BJ (cell line): ENCODE results near the gene P2RX5. TPM values are rescaled to one million over a fixed set of nuclear protein-coding genes. Genes with fewer than 3 reads are reported as not detected.
"Not testable (repeated sequence)": the region's sequence is repeated elsewhere in the genome, so short reads cannot be mapped to it uniquely, and the experiment has no call there.

ENCODE experiments used
- CTCF ChIA-PET: fragments of 350-600 bp; formaldehyde crosslinking; extraction: SDS; loops from one replicate; lab custom pipeline; 2021; ENCODE audit warnings: antibody characterized with exemption, inconsistent platforms; lab: Yijun Ruan, JAX
- POLR2A ChIA-PET: fragments of 300-600 bp; sonication (Branson Sonifier 250); formaldehyde crosslinking; extraction: SDS; loops from one replicate; lab custom pipeline; 2021; ENCODE audit warnings: antibody characterized with exemption; lab: Charles Lee
- DNase-seq: peaks from one replicate; pipeline ENCODE4 v3.0.0-alpha.2; 2011; ENCODE audit warnings: low read depth
- H3K27me3 ChIP-seq: 2 replicates; pipeline ENCODE4 v1.6.0; 2011; ENCODE audit warnings: low read length; ENCODE audit not compliant: control insufficient read depth, insufficient read depth
- H3K36me3 ChIP-seq: 2 replicates; pipeline ENCODE4 v1.5.1; 2011; ENCODE audit warnings: low read length; ENCODE audit not compliant: control insufficient read depth, insufficient read depth
- H3K4me3 ChIP-seq: 2 replicates; pipeline ENCODE4 v1.5.1; 2011; ENCODE audit warnings: low read depth, mild to moderate bottlenecking, control low read depth, low read length
- polyA plus RNA-seq: library from polyadenylated mRNA; depleted of rRNA; stranded (reverse); fragments of >200 nt; gene quantifications from 2 replicates; pipeline ENCODE4 v1.2.3, GENCODE V29; 2011
- TF ChIP-seq, protein P1 (sequence below): IDR thresholded peaks from 2 replicates; pipeline ENCODE4 v1.5.1; 2011; ENCODE audit warnings: low read depth, mild to moderate bottlenecking, control low read depth, inconsistent platforms, low read length, moderate library complexity; ENCODE audit not compliant: insufficient read depth

The P2RX5 gene
- polyA plus RNA-seq, 1 experiment = 6.5 TPM

DNA sequence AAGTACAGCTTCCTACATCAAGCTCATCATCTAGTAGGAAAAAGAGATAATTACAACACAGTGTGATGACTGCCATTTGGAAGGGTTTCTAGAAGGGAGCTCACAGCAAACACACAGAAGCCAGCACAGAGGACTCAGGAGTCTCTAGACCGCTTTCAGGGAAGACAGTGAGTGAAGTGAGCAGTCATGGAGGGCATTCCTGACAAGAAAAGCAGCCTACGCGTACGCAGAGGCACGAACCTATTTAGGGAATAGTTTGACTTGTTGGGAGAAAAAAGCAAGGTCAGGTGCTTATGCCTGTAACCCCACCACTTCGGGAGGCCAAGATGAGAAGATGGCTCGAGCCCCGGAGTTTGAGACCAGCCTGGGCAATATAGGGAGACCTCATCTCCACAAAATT is 19.3 kb upstream of the P2RX5 start:
- H3K36me3 ChIP-seq = peaks cover 13% of the 10 kb centered on the region
- H3K4me3 ChIP-seq = no peak overlapping the region
- TF ChIP-seq, protein P1, sequence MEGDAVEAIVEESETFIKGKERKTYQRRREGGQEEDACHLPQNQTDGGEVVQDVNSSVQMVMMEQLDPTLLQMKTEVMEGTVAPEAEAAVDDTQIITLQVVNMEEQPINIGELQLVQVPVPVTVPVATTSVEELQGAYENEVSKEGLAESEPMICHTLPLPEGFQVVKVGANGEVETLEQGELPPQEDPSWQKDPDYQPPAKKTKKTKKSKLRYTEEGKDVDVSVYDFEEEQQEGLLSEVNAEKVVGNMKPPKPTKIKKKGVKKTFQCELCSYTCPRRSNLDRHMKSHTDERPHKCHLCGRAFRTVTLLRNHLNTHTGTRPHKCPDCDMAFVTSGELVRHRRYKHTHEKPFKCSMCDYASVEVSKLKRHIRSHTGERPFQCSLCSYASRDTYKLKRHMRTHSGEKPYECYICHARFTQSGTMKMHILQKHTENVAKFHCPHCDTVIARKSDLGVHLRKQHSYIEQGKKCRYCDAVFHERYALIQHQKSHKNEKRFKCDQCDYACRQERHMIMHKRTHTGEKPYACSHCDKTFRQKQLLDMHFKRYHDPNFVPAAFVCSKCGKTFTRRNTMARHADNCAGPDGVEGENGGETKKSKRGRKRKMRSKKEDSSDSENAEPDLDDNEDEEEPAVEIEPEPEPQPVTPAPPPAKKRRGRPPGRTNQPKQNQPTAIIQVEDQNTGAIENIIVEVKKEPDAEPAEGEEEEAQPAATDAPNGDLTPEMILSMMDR = no peak
- H3K27me3 ChIP-seq = no peaks in the 10 kb centered on the region
- ChIA-PET CTCF (no interaction called here), POLR2A (no interaction called here)
- DNase-seq = no peak

DNA sequence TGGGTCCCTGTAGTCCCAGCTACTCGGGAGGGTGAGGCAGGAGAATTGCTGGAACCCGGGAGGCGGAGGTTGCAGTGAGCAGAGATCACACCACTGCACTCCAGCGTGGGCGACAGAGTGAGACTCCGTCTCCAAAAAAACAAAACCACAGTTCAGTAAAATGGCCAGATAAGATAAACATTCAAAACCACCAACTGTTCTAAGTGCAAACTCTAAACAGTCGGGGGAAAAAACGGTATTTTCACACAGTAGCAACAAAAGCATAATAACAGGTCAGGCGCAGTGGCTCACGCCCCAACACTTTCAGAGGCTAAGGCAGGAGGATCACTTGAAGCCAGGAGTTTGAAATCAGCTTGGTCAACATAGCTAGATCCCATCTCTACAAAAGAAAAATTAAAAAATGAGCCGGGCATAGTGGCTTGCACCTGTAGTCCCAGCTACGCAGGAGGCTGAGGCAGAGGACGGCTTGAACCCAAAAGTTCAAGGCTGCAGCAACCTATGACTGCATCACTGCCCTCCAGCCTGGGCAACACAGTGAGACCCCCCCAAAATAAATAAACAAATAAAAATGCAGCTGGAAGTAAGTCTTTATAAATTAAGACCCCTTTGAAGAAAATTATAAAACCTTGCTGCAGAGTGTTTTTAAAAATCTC is 17.0 kb upstream of the P2RX5 start:
- no peaks in the 10 kb centered on the region for H3K27me3 ChIP-seq
- CTCF ChIA-PET = interaction anchor here (0.6 to 0.7 kb wide), 2 partner anchors 19 to 29 kb away, joined by 3 read pairs; no protein-coding TSS in a partner anchor
- DNase-seq = no peak
- TF ChIP-seq, protein P1 = no peak
- no peak overlapping the region for H3K4me3 ChIP-seq
- peaks cover 10% of the 10 kb centered on the region for H3K36me3 ChIP-seq
- POLR2A ChIA-PET = no interaction called here

DNA sequence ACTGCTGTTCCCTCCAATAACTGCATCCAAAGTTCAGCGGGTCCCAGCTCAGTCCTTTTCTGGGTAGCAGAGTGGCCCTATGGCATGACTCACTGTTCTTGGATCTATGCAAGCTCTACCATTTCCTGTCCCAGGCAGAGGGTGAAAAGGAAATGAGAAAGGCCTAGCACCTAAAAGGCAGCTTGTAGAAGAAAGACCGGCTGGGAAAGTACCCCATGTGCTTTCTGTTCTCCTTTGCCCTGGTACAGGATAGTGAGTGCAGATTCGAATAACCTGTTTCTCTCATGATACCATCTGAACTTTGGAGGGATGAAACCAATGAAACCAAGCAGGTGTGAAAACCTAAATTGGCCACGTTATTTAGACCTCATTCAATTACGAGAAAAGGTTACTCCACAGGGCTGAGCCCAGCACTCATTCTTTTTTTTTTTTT is 15.0 kb upstream of the P2RX5 start:
- DNase-seq = no peak
- POLR2A ChIA-PET = interaction anchor here (0.5 kb wide), 1 partner anchor 9 kb away, joined by 7 read pairs; no protein-coding TSS in a partner anchor
- peaks cover 10% of the 10 kb centered on the region for H3K36me3 ChIP-seq
- TF ChIP-seq, protein P1 = no peak
- CTCF ChIA-PET = no interaction called here
- no peaks in the 10 kb centered on the region for H3K27me3 ChIP-seq
- no peak overlapping the region for H3K4me3 ChIP-seq

DNA sequence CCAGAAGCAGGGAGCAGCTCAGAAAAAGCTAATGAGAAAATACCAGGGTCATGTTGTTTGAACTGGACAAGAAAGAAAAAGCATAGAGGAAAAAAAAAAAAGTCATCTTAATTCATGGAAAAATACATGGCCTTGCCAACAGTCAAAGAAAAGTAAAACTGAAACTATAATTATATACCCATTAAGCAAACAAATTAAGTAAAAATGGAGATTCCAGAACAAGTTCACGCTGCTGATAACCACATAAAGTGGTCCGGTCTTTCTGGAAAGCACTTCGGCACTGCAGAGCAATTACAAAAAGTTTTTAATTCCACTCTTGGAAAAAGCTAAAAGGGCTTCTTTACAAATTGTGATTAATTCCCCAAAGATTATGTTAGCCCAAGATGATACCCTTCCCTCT is 12.4 kb upstream of the P2RX5 start:
- Histone ChIP-seq H3K27me3 (no peaks in the 10 kb centered on the region), H3K36me3 (0 out of 2 replicates have a peak, but pooled peaks cover 1% of the 10 kb centered on the region), H3K4me3 (no peak overlapping the region)
- POLR2A ChIA-PET = no interaction called here
- DNase-seq = no peak
- TF ChIP-seq, protein P1 = no peak
- CTCF ChIA-PET = no interaction called here

DNA sequence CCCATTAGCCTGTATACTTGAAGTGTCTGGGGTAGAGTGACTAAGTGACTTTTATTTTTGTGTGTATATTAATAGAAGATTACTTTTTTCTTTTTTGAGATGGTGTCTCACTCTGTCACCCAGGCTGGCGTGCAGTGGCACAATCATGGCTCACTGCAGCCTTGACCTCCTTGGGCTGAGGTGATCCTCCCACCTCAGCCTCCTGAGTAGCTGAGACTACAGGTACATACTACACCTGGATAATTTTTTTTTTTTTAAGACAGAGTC is 9.7 kb upstream of the P2RX5 start:
- H3K36me3 ChIP-seq, DNase-seq, H3K27me3 ChIP-seq, H3K4me3 ChIP-seq, CTCF ChIA-PET, POLR2A ChIA-PET: not testable (repeated sequence)
